GM18526 (cell line): ENCODE results near the gene GCFC2.

Experiments used
- POLR2A ChIP-seq: IDR thresholded peaks from 3 replicates; pipeline ENCODE4 v1.6.1; 2011; ENCODE audit not compliant: insufficient read length; ENCODE audit errors: extremely low read depth

Gene GCFC2

GRCh38 chr2:75640621-75641121 is 70.0 kb downstream of the GCFC2 start:
- TF ChIP-seq POLR2A: no peak

- TF ChIP-seq POLR2A: no peak
These were observed 73.1 kb downstream of the GCFC2 start for GRCh38 chr2:75637568-75637967.

GRCh38 chr2:75634945-75635344 is 75.8 kb downstream of the GCFC2 start:
- TF ChIP-seq POLR2A: no peak

GRCh38 chr2:75633620-75634019 is 77.1 kb downstream of the GCFC2 start:
- TF ChIP-seq POLR2A: no peak

GRCh38 chr2:75632813-75633212 is 77.9 kb downstream of the GCFC2 start:
- no peak for TF ChIP-seq POLR2A

- no peak for TF ChIP-seq POLR2A
These were observed 78.5 kb downstream of the GCFC2 start for GRCh38 chr2:75632091-75632701.

GRCh38 chr2:75627902-75628504 is 82.7 kb downstream of the GCFC2 start:
- no peak for TF ChIP-seq POLR2A

GRCh38 chr2:75622929-75623328 is 87.8 kb downstream of the GCFC2 start:
- TF ChIP-seq POLR2A: no peak

GRCh38 chr2:75622500-75622899 is 88.2 kb downstream of the GCFC2 start:
- no peak for TF ChIP-seq POLR2A

- no peak for TF ChIP-seq POLR2A
These were observed 89.5 kb downstream of the GCFC2 start for GRCh38 chr2:75621228-75621627.

- no peak for TF ChIP-seq POLR2A
These were observed 90.6 kb downstream of the GCFC2 start for GRCh38 chr2:75619956-75620740.

GRCh38 chr2:75616933-75617332 is 93.8 kb downstream of the GCFC2 start:
- no peak for TF ChIP-seq POLR2A

- TF ChIP-seq POLR2A: no peak
These were observed 94.3 kb downstream of the GCFC2 start for GRCh38 chr2:75616406-75616805.

GRCh38 chr2:75614162-75614651 is 96.5 kb downstream of the GCFC2 start:
- no peak for TF ChIP-seq POLR2A

GRCh38 chr2:75612862-75613243 is 97.9 kb downstream of the GCFC2 start:
- TF ChIP-seq POLR2A: no peak
